PC-9 (cell line): ENCODE measurements around the gene CEP112. TPM values are rescaled to one million over a fixed set of nuclear protein-coding genes. Genes with fewer than 3 reads are reported as not detected.

Experiments used
- BruUV-seq: library from RNA; stranded (reverse); fragments of 400-500 nt; replicated peaks from 2 replicates; lab custom pipeline; 2021; lab: Mats Ljungman, UMichigan
- CTCF ChIA-PET: fragments of 300-600 bp; sonication (Branson Sonifier 250); formaldehyde crosslinking; loops from one replicate; lab custom pipeline; 2022; ENCODE audit warnings: antibody characterized with exemption; lab: Charles Lee
- POLR2A ChIA-PET: fragments of 300-600 bp; sonication (Branson Sonifier 250); formaldehyde crosslinking; loops from one replicate; lab custom pipeline; 2022; ENCODE audit warnings: antibody characterized with exemption; ENCODE audit not compliant: unreplicated experiment; lab: Charles Lee
- DNase-seq, 2 experiments: peaks; one replicate each; pipeline versions ENCODE4 v3.0.0 to v3.0.0-alpha.2; 2015 to 2022; ENCODE audit warnings: mixed read lengths in 1 of 2
- H2AFZ ChIP-seq: fragments of 200-600 bp; sonication (generic); 2 replicates; pipeline ENCODE4 v1.8.1; 2017; ENCODE audit warnings: antibody characterized with exemption
- H3F3A ChIP-seq: fragments of 200-600 bp; sonication (generic); 2 replicates; pipeline ENCODE4 v1.8.1; 2017; ENCODE audit warnings: antibody characterized with exemption, mild to moderate bottlenecking, low read depth; ENCODE audit not compliant: insufficient read depth
- H3K27ac ChIP-seq: fragments of 200-600 bp; sonication (generic); 2 replicates; pipeline ENCODE4 v1.6.1; 2016; ENCODE audit warnings: mixed run types
- H3K27me3 ChIP-seq: fragments of 200-600 bp; sonication (generic); 2 replicates; pipeline ENCODE4 v1.6.1; 2016; ENCODE audit warnings: low read depth, mixed run types; ENCODE audit not compliant: insufficient read depth
- H3K36me3 ChIP-seq: fragments of 200-600 bp; sonication (generic); 2 replicates; pipeline ENCODE4 v1.6.1; 2016; ENCODE audit warnings: low read depth, mixed run types
- H3K4me1 ChIP-seq: fragments of 200-600 bp; sonication (generic); replicated peaks from 2 replicates; pipeline ENCODE4 v1.6.1; 2016; ENCODE audit warnings: mixed run types; ENCODE audit not compliant: insufficient read depth
- H3K4me2 ChIP-seq: fragments of 200-600 bp; sonication (generic); 2 replicates; pipeline ENCODE4 v1.6.1; 2017; ENCODE audit warnings: mixed run types
- H3K4me3 ChIP-seq: fragments of 200-600 bp; sonication (generic); 2 replicates; pipeline ENCODE4 v1.6.1; 2016; ENCODE audit warnings: mixed run types
- H3K79me2 ChIP-seq: fragments of 200-600 bp; sonication (generic); 2 replicates; pipeline ENCODE4 v1.6.1; 2017; ENCODE audit warnings: low read depth, mixed run types
- H3K9me2 ChIP-seq: fragments of 200-600 bp; sonication (generic); 2 replicates; pipeline ENCODE4 v1.8.1; 2017; ENCODE audit warnings: mild to moderate bottlenecking; ENCODE audit not compliant: insufficient read depth
- H3K9me3 ChIP-seq: fragments of 200-600 bp; sonication (generic); 2 replicates; pipeline ENCODE4 v1.8.1; 2016; ENCODE audit warnings: low read depth; ENCODE audit not compliant: insufficient read depth
- H4K20me1 ChIP-seq: fragments of 200-600 bp; sonication (generic); 2 replicates; pipeline ENCODE4 v1.8.1; 2017; ENCODE audit not compliant: insufficient read depth
- CTCF ChIP-seq: fragments of 200-600 bp; sonication (generic); conservative IDR thresholded peaks from 2 replicates; pipeline ENCODE4 v1.6.1; 2017; ENCODE audit warnings: mixed run types, antibody characterized with exemption, mild to moderate bottlenecking, moderate library complexity
- EZH2 ChIP-seq: fragments of 200-600 bp; sonication (generic); IDR thresholded peaks from 2 replicates; pipeline ENCODE4 v1.8.0; 2017; ENCODE audit warnings: antibody characterized with exemption, low read depth
- intact Hi-C: fragments of 100-400 bp; cut with micrococcal nuclease; formaldehyde crosslinking; loops from one replicate; pipeline ENCODE4 v1.10.0; 2022; ENCODE audit not compliant: unreplicated experiment
- total RNA-seq: library from RNA; stranded (reverse); gene quantifications from 2 replicates; pipeline ENCODE4 v1.2.3, GENCODE V29; 2021

The CEP112 gene
- total RNA-seq, 1 experiment from 2014 or later: 4.3 TPM

- CTCF ChIA-PET: no interaction called here
- H3K27me3 ChIP-seq: no peaks in the 10 kb centered on the region
- no peaks in the 10 kb centered on the region for H3K79me2 ChIP-seq
- H3K9me3 ChIP-seq: no peaks in the 10 kb centered on the region
- POLR2A ChIA-PET: no interaction called here
- H3K4me1 ChIP-seq: peaks cover 33% of the 10 kb centered on the region
- TF ChIP-seq CTCF (no peak), EZH2 (no peak)
- intact Hi-C loops: no loop called here
- H4K20me1 ChIP-seq: no peaks in the 10 kb centered on the region
- H3K9me2 ChIP-seq: no peaks in the 10 kb centered on the region
- no TSS peak for BruUV-seq
- H3K27ac ChIP-seq: no peak overlapping the region
- H2AFZ ChIP-seq: no peak overlapping the region
- DNase-seq: no peak
- no peak overlapping the region for H3K4me2 ChIP-seq
- H3K36me3 ChIP-seq: no peaks in the 10 kb centered on the region
- H3F3A ChIP-seq: peaks cover 4% of the 10 kb centered on the region; the same call in 1 of the 2 replicates
- H3K4me3 ChIP-seq: no peak overlapping the region
These were observed 339.8 kb downstream of the CEP112 start for GRCh38 chr17:65851965-65852736.

- Histone ChIP-seq H3K27ac (peak overlapping the region; percentile 62), H3K36me3 (no peaks in the 10 kb centered on the region), H3F3A (peaks cover 1% of the 10 kb centered on the region; the same call in 1 of the 2 replicates), H3K4me2 (0 out of 2 replicates have a peak overlapping the region, but pooled peaks have one; percentile 8), H3K4me1 (peaks cover 23% of the 10 kb centered on the region), H3K4me3 (no peak overlapping the region), H3K27me3 (no peaks in the 10 kb centered on the region), H3K9me2 (no peaks in the 10 kb centered on the region), H4K20me1 (no peaks in the 10 kb centered on the region), H3K9me3 (no peaks in the 10 kb centered on the region), H3K79me2 (no peaks in the 10 kb centered on the region), H2AFZ (no peak overlapping the region)
- peak in 1 of 2 experiments; percentile 75 for DNase-seq
- no peak for TF ChIP-seq EZH2
- no peak for TF ChIP-seq CTCF
- CTCF ChIA-PET: no interaction called here
- intact Hi-C loops: no loop called here
- POLR2A ChIA-PET: interaction anchor here (0.6 kb wide), 1 partner anchor 568 kb away, joined by 3 read pairs; no protein-coding TSS in a partner anchor
- no TSS peak for BruUV-seq
These were observed 341.4 kb downstream of the CEP112 start for GRCh38 chr17:65850486-65850885.

GRCh38 chr17:65848751-65849150, 343.2 kb downstream of the CEP112 start:
- Histone ChIP-seq H3K36me3 (no peaks in the 10 kb centered on the region), H4K20me1 (no peaks in the 10 kb centered on the region), H3K9me2 (no peaks in the 10 kb centered on the region), H3F3A (no peaks in the 10 kb centered on the region; the same call in 1 of the 2 replicates), H3K27me3 (no peaks in the 10 kb centered on the region), H2AFZ (no peak overlapping the region), H3K79me2 (no peaks in the 10 kb centered on the region), H3K4me1 (peaks cover 12% of the 10 kb centered on the region), H3K4me2 (no peak overlapping the region), H3K27ac (no peak overlapping the region), H3K4me3 (no peak overlapping the region), H3K9me3 (no peaks in the 10 kb centered on the region)
- POLR2A ChIA-PET: no interaction called here
- TF ChIP-seq CTCF (no peak), EZH2 (no peak)
- intact Hi-C loops: no loop called here
- no TSS peak for BruUV-seq
- CTCF ChIA-PET: no interaction called here
- no peak for DNase-seq
